Measurements from ENCODE around the gene PRKN. TPM values are rescaled to one million over a fixed set of nuclear protein-coding genes. Genes with fewer than 3 reads are reported as not detected.

Gene PRKN
- total and polyA plus RNA-seq, 2 experiments from 2014 or later: 0.10 to 0.84 TPM

DNA sequence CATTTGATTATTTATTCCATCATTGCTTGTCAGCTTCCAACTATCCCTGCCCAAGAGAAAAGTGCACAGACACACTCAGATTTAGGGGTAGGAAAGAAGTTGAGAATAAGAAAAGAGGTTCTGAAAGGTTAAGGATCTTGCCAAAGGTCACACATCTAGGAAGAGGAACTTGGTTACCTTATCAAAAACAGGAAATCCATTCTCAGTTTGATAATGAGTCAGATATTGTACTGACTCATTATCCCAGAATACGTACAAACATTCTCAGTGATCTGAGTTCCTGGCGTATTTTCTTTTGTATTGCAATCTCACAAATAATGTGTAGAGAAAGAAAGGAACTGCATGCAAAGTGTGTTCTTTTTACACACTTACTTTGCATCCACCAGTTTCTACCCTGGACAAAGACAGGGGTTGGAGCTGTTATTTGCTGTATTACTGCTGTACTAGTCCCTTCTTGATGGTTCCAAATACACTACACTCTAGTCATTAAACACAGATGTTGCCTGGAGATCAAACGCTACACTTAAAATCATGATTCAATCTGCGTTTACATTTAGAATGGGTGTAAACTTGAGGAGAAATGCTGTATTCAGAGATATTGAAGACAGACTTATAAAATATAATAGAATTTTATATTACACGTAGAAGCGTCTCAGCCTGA lies 545.7 kb downstream of the PRKN start:
- no peak overlapping the region for H3K4me3 ChIP-seq
- no peaks in the 10 kb centered on the region for H3K79me2 ChIP-seq (replicated peaks; ENCODE audit: insufficient read depth)
- Mint-ChIP-seq H3K4me1 (peaks cover 3% of the 10 kb centered on the region; the same call in 1 of the 3 replicates), H3K27me3 (ENCODE audit: insufficient read depth, low read depth, poor library complexity) (no peaks in the 10 kb centered on the region), H3K36me3 (ENCODE audit: low read depth) (no peaks in the 10 kb centered on the region), H3K9me3 (no peaks in the 10 kb centered on the region; the same call in 2 of the 3 replicates), H3K27ac (no peak overlapping the region), H3K4me3 (no peak overlapping the region)
- ATAC-seq (no peak), DNase-seq (ENCODE audit: low spot score) (no peak)
- TF ChIP-seq ZNF331 (CRISPR knock-in tag; IDR thresholded peaks at IDR 0.05; ENCODE audit: low read depth): no peak
- no peak overlapping the region for H3K27ac ChIP-seq (ENCODE audit: low read depth)
- no peaks in the 10 kb centered on the region; the same call in 1 of the 2 replicates for H3K36me3 ChIP-seq (ENCODE audit: insufficient read depth)
- no peaks in the 10 kb centered on the region for H3F3A ChIP-seq (replicated peaks; ENCODE audit: low read depth)
- no peaks in the 10 kb centered on the region for H3K27me3 ChIP-seq (ENCODE audit: insufficient read depth)
- H3K4me1 ChIP-seq (ENCODE audit: insufficient read depth): no peaks in the 10 kb centered on the region
- peaks cover 4% of the 10 kb centered on the region; the same call in 1 of the 2 replicates for H3K9me2 ChIP-seq (ENCODE audit: insufficient read depth)
- H4K20me1 ChIP-seq (replicated peaks; ENCODE audit: insufficient read depth): no peaks in the 10 kb centered on the region
- H3K4me2 ChIP-seq: no peak overlapping the region
- no peak overlapping the region for H2AFZ ChIP-seq

DNA sequence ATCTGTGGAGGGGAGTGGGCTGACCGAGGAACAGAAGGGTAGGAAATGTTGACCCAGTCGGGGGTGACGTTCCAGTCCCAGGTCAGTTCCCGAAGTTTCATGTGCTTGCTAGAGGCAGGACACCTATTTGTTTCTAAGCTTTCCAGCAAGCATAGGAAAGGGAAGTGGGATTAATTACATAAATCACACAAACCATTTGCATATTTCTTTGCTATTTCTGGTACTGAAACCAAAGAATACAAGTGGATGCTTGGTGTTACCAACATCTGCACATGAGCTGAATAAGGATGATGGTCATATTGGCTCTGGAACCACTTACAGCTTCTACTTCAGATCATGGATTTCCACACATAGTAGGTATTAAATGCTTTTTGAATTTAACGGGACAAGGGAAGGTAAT lies 546.5 kb downstream of the PRKN start:
- Histone ChIP-seq H3K36me3 (ENCODE audit: insufficient read depth) (no peaks in the 10 kb centered on the region), H3K79me2 (replicated peaks; ENCODE audit: insufficient read depth) (no peaks in the 10 kb centered on the region), H4K20me1 (replicated peaks; ENCODE audit: insufficient read depth) (no peaks in the 10 kb centered on the region), H3F3A (replicated peaks; ENCODE audit: low read depth) (no peaks in the 10 kb centered on the region), H3K27me3 (ENCODE audit: insufficient read depth) (no peaks in the 10 kb centered on the region), H3K4me1 (ENCODE audit: insufficient read depth) (no peaks in the 10 kb centered on the region), H3K27ac (ENCODE audit: low read depth) (no peak overlapping the region), H3K4me3 (no peak overlapping the region), H2AFZ (no peak overlapping the region), H3K9me2 (ENCODE audit: insufficient read depth) (no peaks in the 10 kb centered on the region), H3K4me2 (no peak overlapping the region)
- H3K27me3 Mint-ChIP-seq (ENCODE audit: insufficient read depth, low read depth, poor library complexity): no peaks in the 10 kb centered on the region
- H3K4me1 Mint-ChIP-seq: peaks cover 3% of the 10 kb centered on the region; the same call in 1 of the 3 replicates
- no peaks in the 10 kb centered on the region for H3K36me3 Mint-ChIP-seq (ENCODE audit: low read depth)
- no peak overlapping the region for H3K4me3 Mint-ChIP-seq
- TF ChIP-seq, protein P1, sequence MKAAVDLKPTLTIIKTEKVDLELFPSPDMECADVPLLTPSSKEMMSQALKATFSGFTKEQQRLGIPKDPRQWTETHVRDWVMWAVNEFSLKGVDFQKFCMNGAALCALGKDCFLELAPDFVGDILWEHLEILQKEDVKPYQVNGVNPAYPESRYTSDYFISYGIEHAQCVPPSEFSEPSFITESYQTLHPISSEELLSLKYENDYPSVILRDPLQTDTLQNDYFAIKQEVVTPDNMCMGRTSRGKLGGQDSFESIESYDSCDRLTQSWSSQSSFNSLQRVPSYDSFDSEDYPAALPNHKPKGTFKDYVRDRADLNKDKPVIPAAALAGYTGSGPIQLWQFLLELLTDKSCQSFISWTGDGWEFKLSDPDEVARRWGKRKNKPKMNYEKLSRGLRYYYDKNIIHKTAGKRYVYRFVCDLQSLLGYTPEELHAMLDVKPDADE (IDR thresholded peaks at IDR 0.05): no peak
- ATAC-seq (no peak), DNase-seq (ENCODE audit: low spot score) (no peak)
- H3K27ac Mint-ChIP-seq: no peak overlapping the region
- no peaks in the 10 kb centered on the region; the same call in 2 of the 3 replicates for H3K9me3 Mint-ChIP-seq

DNA sequence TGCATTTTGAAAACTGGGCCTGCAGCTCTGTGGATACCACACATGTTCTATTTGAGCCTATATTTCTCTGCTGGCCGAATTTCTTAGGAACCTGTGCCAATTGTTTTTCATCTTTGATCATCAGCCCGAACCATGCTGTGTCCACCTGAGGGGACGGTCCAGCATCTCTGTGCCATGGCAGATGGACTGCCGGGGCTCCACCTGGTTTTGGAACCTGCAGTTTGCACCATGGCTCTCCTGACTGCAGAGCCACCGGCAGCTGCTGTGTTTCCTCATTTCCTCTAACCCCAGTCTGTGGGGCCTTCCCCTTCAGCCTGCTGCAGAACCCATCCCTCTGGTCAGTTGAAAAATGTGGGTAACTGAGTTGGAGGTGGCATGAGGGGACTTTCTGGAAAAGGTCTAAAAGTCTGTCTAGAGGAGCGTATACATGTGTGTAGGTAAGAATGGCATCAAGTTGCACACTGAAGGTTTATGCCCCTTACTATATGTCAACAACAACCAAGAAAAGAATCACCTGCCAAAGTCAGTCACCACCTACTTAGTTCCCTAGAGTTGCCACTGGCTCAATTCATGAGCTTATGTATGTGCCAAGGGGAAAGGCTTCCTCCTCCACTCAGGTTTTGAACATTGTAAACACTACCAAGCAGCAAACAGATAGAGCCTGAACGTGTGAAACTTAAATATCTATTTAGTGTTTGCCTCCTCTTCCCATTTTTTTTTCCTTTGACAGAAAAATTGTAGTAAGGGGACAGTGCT lies 548.2 kb downstream of the PRKN start:
- H3K27ac ChIP-seq (ENCODE audit: low read depth): no peak overlapping the region
- H3K4me1 ChIP-seq (ENCODE audit: insufficient read depth): no peaks in the 10 kb centered on the region
- no peaks in the 10 kb centered on the region for H4K20me1 ChIP-seq (replicated peaks; ENCODE audit: insufficient read depth)
- no peak overlapping the region for H2AFZ ChIP-seq
- no peak overlapping the region for H3K4me2 ChIP-seq
- Mint-ChIP-seq H3K27me3 (ENCODE audit: insufficient read depth, low read depth, poor library complexity) (no peaks in the 10 kb centered on the region), H3K4me1 (peaks cover 3% of the 10 kb centered on the region; the same call in 1 of the 3 replicates), H3K27ac (no peak overlapping the region), H3K4me3 (no peak overlapping the region), H3K36me3 (ENCODE audit: low read depth) (no peaks in the 10 kb centered on the region), H3K9me3 (no peaks in the 10 kb centered on the region; the same call in 2 of the 3 replicates)
- H3K36me3 ChIP-seq (ENCODE audit: insufficient read depth): no peaks in the 10 kb centered on the region
- no peaks in the 10 kb centered on the region for H3F3A ChIP-seq (replicated peaks; ENCODE audit: low read depth)
- no peaks in the 10 kb centered on the region for H3K27me3 ChIP-seq (ENCODE audit: insufficient read depth)
- no peaks in the 10 kb centered on the region for H3K9me2 ChIP-seq (ENCODE audit: insufficient read depth)
- DNase-seq (ENCODE audit: low spot score) (no peak), ATAC-seq (no peak)
- H3K79me2 ChIP-seq (replicated peaks; ENCODE audit: insufficient read depth): no peaks in the 10 kb centered on the region
- H3K4me3 ChIP-seq: no peak overlapping the region
- TF ChIP-seq, protein P2, sequence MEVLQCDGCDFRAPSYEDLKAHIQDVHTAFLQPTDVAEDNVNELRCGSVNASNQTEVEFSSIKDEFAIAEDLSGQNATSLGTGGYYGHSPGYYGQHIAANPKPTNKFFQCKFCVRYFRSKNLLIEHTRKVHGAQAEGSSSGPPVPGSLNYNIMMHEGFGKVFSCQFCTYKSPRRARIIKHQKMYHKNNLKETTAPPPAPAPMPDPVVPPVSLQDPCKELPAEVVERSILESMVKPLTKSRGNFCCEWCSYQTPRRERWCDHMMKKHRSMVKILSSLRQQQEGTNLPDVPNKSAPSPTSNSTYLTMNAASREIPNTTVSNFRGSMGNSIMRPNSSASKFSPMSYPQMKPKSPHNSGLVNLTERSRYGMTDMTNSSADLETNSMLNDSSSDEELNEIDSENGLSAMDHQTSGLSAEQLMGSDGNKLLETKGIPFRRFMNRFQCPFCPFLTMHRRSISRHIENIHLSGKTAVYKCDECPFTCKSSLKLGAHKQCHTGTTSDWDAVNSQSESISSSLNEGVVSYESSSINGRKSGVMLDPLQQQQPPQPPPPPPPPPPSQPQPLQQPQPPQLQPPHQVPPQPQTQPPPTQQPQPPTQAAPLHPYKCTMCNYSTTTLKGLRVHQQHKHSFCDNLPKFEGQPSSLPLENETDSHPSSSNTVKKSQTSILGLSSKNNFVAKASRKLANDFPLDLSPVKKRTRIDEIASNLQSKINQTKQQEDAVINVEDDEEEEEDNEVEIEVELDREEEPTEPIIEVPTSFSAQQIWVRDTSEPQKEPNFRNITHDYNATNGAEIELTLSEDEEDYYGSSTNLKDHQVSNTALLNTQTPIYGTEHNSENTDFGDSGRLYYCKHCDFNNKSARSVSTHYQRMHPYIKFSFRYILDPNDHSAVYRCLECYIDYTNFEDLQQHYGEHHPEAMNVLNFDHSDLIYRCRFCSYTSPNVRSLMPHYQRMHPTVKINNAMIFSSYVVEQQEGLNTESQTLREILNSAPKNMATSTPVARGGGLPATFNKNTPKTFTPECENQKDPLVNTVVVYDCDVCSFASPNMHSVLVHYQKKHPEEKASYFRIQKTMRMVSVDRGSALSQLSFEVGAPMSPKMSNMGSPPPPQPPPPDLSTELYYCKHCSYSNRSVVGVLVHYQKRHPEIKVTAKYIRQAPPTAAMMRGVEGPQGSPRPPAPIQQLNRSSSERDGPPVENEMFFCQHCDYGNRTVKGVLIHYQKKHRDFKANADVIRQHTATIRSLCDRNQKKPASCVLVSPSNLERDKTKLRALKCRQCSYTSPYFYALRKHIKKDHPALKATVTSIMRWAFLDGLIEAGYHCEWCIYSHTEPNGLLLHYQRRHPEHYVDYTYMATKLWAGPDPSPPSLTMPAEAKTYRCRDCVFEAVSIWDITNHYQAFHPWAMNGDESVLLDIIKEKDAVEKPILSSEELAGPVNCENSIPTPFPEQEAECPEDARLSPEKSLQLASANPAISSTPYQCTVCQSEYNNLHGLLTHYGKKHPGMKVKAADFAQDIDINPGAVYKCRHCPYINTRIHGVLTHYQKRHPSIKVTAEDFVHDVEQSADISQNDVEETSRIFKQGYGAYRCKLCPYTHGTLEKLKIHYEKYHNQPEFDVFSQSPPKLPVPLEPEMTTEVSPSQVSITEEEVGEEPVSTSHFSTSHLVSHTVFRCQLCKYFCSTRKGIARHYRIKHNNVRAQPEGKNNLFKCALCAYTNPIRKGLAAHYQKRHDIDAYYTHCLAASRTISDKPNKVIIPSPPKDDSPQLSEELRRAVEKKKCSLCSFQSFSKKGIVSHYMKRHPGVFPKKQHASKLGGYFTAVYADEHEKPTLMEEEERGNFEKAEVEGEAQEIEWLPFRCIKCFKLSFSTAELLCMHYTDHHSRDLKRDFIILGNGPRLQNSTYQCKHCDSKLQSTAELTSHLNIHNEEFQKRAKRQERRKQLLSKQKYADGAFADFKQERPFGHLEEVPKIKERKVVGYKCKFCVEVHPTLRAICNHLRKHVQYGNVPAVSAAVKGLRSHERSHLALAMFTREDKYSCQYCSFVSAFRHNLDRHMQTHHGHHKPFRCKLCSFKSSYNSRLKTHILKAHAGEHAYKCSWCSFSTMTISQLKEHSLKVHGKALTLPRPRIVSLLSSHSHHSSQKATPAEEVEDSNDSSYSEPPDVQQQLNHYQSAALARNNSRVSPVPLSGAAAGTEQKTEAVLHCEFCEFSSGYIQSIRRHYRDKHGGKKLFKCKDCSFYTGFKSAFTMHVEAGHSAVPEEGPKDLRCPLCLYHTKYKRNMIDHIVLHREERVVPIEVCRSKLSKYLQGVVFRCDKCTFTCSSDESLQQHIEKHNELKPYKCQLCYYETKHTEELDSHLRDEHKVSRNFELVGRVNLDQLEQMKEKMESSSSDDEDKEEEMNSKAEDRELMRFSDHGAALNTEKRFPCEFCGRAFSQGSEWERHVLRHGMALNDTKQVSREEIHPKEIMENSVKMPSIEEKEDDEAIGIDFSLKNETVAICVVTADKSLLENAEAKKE (CRISPR knock-in tag; IDR thresholded peaks at IDR 0.05): no peak

All from GM23338 (cell line).